B cell (primary cell): Measurements from ENCODE around the gene STX1B. TPM values are rescaled to one million over a fixed set of nuclear protein-coding genes. Genes with fewer than 3 reads are reported as not detected.

Source experiments
- ATAC-seq: fragments of 200-7000 bp; cut with Tn5 transposase; one replicate; pipeline ENCODE4 v1.10.0; 2021; ENCODE audit warnings: low read depth, mild to moderate bottlenecking, moderate number of reproducible peaks, moderate library complexity
- CTCF ChIA-PET: fragments of 350-600 bp; sonication (Branson Sonifier 250); formaldehyde crosslinking; loops from one replicate; lab custom pipeline; 2021; ENCODE audit warnings: antibody characterized with exemption, inconsistent platforms; lab: Charles Lee
- POLR2A ChIA-PET: fragments of 350-600 bp; sonication (Branson Sonifier 250); formaldehyde crosslinking; loops from one replicate; lab custom pipeline; 2021; ENCODE audit warnings: antibody characterized with exemption; lab: Charles Lee
- DNase-seq: peaks from one replicate; pipeline ENCODE4 v3.0.0; 2013
- H2AFZ ChIP-seq: 2 replicates; pipeline ENCODE4 v1.6.1; 2012; ENCODE audit warnings: mild to moderate bottlenecking, low read depth, low read length; ENCODE audit not compliant: insufficient read depth, poor library complexity, severe bottlenecking
- H3K27ac ChIP-seq, 2 donors: 1 replicate in 1 of 2; 2 replicates in 1 of 2; pipeline ENCODE4 v1.5.1; 2012 to 2013; ENCODE audit warnings: low read length in 2 of 2, mild to moderate bottlenecking in 2 of 2, moderate library complexity in 1 of 2
- H3K27me3 ChIP-seq, 4 experiments: fragments of 200-600 bp in 1 of 4; sonication (generic) in 1 of 4; replicated peaks in 1 of 4; 1 replicate in 2 of 4; 2 replicates in 2 of 4; pipeline versions ENCODE4 v1.6.1 to v1.7.0; 2013 to 2016; ENCODE audit warnings: low read length in 3 of 4, mild to moderate bottlenecking in 2 of 4, mixed read lengths in 1 of 4, moderate library complexity in 1 of 4; ENCODE audit not compliant: insufficient read depth in 4 of 4, control insufficient read depth in 3 of 4; ENCODE audit errors: control extremely low read depth in 1 of 4
- H3K36me3 ChIP-seq, 2 experiments: replicated peaks in 1 of 2; 1 replicate in 1 of 2; 2 replicates in 1 of 2; pipeline versions ENCODE4 v1.6.1 to v1.7.1; 2013; ENCODE audit warnings: low read length in 1 of 2; ENCODE audit not compliant: insufficient read depth in 2 of 2, control insufficient read depth in 1 of 2; ENCODE audit errors: control extremely low read depth in 1 of 2, extremely low read depth in 1 of 2
- H3K4me1 ChIP-seq, 2 donors: fragments of 200-600 bp in 1 of 2; sonication (generic) in 1 of 2; 1 replicate in 1 of 2; 2 replicates in 1 of 2; pipeline versions ENCODE4 v1.5.1 to v1.6.1; 2013 to 2017; ENCODE audit warnings: low read length in 2 of 2; ENCODE audit not compliant: control insufficient read depth in 2 of 2, insufficient read depth in 2 of 2
- H3K4me2 ChIP-seq: replicated peaks from 2 replicates; pipeline ENCODE3; 2012; ENCODE audit warnings: mild to moderate bottlenecking, low read depth, low read length; ENCODE audit not compliant: poor library complexity, severe bottlenecking
- H3K4me3 ChIP-seq, 5 experiments: fragments of 200-600 bp in 1 of 5; sonication (generic) in 1 of 5; 1 replicate in 3 of 5; 2 replicates in 2 of 5; pipeline versions ENCODE4 v1.5.1 to v1.7.0; 2011 to 2016; ENCODE audit warnings: low read length in 4 of 5, mild to moderate bottlenecking in 4 of 5, low read depth in 2 of 5, control low read depth in 1 of 5, moderate library complexity in 1 of 5; ENCODE audit not compliant: insufficient read depth in 1 of 5; ENCODE audit errors: control extremely low read depth in 1 of 5, extremely low read depth in 1 of 5
- H3K79me2 ChIP-seq: fragments of 200-600 bp; sonication (generic); one replicate; pipeline ENCODE4 v1.6.0; 2016; ENCODE audit warnings: low read length; ENCODE audit not compliant: control insufficient read depth, insufficient read depth
- H3K9ac ChIP-seq: fragments of 200-600 bp; sonication (generic); 2 replicates; pipeline ENCODE4 v1.6.1; 2017; ENCODE audit warnings: mild to moderate bottlenecking, low read length, moderate library complexity
- H3K9me3 ChIP-seq, 3 donors: one replicate each; pipeline versions ENCODE4 v1.6.1 to v1.7.1; 2013; ENCODE audit warnings: low read length in 2 of 3; ENCODE audit not compliant: control insufficient read depth in 2 of 3, insufficient read depth in 1 of 3; ENCODE audit errors: control extremely low read depth in 1 of 3
- H4K20me1 ChIP-seq: 2 replicates; pipeline ENCODE4 v1.6.0; 2012; ENCODE audit warnings: mild to moderate bottlenecking, low read length; ENCODE audit not compliant: insufficient read depth, control insufficient read depth, poor library complexity, severe bottlenecking
- H3K27ac Mint-ChIP-seq: one replicate; pipeline ENCODE4 v1.8.0; 2021; ENCODE audit warnings: mixed read lengths
- H3K27me3 Mint-ChIP-seq: one replicate; pipeline ENCODE4 v1.8.0; 2021; ENCODE audit warnings: mixed read lengths
- H3K4me1 Mint-ChIP-seq: one replicate; pipeline ENCODE4 v1.8.0; 2021; ENCODE audit warnings: mixed read lengths
- H3K4me3 Mint-ChIP-seq: one replicate; pipeline ENCODE4 v1.8.0; 2021; ENCODE audit warnings: mixed read lengths
- H3K9me3 Mint-ChIP-seq: one replicate; pipeline ENCODE4 v1.8.0; 2022; ENCODE audit warnings: mixed read lengths; ENCODE audit not compliant: insufficient read depth
- EZH2 ChIP-seq: IDR thresholded peaks from 2 replicates; pipeline ENCODE4 v1.6.1; 2012; ENCODE audit warnings: borderline replicate concordance, low read depth, mild to moderate bottlenecking, moderate library complexity, low read length; ENCODE audit not compliant: insufficient read depth, poor library complexity, severe bottlenecking
- WGBS: methylation state at CpG from one replicate; pipeline ENCODE4 v1.1.5; 2013; ENCODE audit warnings: missing lambda C conversion rate; ENCODE audit not compliant: insufficient coverage; 5-methylcytosine and 5-hydroxymethylcytosine counted together
- intact Hi-C: fragments of 100-400 bp; cut with micrococcal nuclease; formaldehyde crosslinking; loops from one replicate; pipeline ENCODE4 v1.10.0; 2022
- polyA plus RNA-seq: library from polyadenylated mRNA; depleted of rRNA; stranded (reverse); fragments of >200 nt; gene quantifications from 2 replicates; pipeline ENCODE4 v1.2.3, GENCODE V29; 2012
- total RNA-seq, 2 donors: library from RNA; stranded (reverse); fragments of 120-200 nt in 1 of 2; gene quantifications; 1 replicate in 1 of 2; 2 replicates in 1 of 2; pipeline versions ENCODE4 v1.2.3 to v1.2.4, GENCODE V29; 2013 to 2022
- TF ChIP-seq, protein P1 (sequence below): fragments of 200-600 bp; IDR thresholded peaks from one replicate; pipeline ENCODE4 v1.8.0; 2022; ENCODE audit warnings: antibody characterized with exemption, mild to moderate bottlenecking

STX1B gene
- total and polyA plus RNA-seq, 2 donors (not counting 1 experiment from before 2014, with no cell fraction given), result 2.1 to 2.2 TPM

DNA sequence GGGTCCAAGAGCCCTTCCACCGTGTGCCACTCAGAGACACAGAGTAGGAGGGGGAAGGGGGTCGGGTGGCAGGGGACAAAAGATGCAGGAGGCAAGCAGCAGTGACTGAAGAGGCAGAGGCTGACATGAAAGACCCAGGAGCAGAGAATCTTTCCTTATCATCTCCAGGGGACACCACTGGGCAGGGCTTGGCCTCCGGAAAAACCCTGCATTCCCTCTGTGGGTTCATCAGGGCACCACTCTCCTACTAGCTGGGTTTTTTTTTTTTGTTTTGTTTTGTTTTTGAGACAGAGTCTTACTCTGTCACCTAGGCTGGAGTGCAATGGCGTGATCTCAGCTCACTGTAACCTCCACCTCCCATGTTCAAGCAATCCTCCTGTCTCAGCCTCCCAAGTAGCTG is 20.8 kb upstream of the STX1B start:
- intact Hi-C loops, result loop anchor here (5.0 kb wide), 2 partner anchors 269 to 374 kb away; partner anchors contain the start of genes CFAP119, FBRS and RNF40
- H3K27me3 Mint-ChIP-seq, result no peaks in the 10 kb centered on the region
- peaks cover 8 to 16% of the 10 kb centered on the region in 2 donors for H3K4me1 ChIP-seq
- H3K27ac ChIP-seq, result no peak overlapping the region
- H3K27ac Mint-ChIP-seq, result no peak overlapping the region
- H4K20me1 ChIP-seq, result peaks cover 21% of the 10 kb centered on the region
- H3K9ac ChIP-seq, result no peak overlapping the region
- no peaks in the 10 kb centered on the region for H3K27me3 ChIP-seq
- peaks cover 24% of the 10 kb centered on the region for H3K79me2 ChIP-seq
- CTCF ChIA-PET, result interaction anchor here (0.9 kb wide), 1 partner anchor 46 kb away, joined by 3 read pairs; the partner anchor contains the start of gene HSD3B7
- DNase-seq (no peak), ATAC-seq (no peak)
- H3K4me3 ChIP-seq, result no peak overlapping the region
- TF ChIP-seq, protein P1, sequence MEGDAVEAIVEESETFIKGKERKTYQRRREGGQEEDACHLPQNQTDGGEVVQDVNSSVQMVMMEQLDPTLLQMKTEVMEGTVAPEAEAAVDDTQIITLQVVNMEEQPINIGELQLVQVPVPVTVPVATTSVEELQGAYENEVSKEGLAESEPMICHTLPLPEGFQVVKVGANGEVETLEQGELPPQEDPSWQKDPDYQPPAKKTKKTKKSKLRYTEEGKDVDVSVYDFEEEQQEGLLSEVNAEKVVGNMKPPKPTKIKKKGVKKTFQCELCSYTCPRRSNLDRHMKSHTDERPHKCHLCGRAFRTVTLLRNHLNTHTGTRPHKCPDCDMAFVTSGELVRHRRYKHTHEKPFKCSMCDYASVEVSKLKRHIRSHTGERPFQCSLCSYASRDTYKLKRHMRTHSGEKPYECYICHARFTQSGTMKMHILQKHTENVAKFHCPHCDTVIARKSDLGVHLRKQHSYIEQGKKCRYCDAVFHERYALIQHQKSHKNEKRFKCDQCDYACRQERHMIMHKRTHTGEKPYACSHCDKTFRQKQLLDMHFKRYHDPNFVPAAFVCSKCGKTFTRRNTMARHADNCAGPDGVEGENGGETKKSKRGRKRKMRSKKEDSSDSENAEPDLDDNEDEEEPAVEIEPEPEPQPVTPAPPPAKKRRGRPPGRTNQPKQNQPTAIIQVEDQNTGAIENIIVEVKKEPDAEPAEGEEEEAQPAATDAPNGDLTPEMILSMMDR, result no peak
- no peak for TF ChIP-seq EZH2
- peak overlapping the region; percentile 29 for H3K4me3 Mint-ChIP-seq
- peaks cover 0 to 4% of the 10 kb centered on the region in 2 experiments for H3K36me3 ChIP-seq
- 100% methylated on average over 1 of the region's 4 CpGs for WGBS
- POLR2A ChIA-PET, result no interaction called here
- H3K9me3 Mint-ChIP-seq, result no peaks in the 10 kb centered on the region
- H3K4me2 ChIP-seq, result no peak overlapping the region
- no peak overlapping the region for H2AFZ ChIP-seq
- H3K4me1 Mint-ChIP-seq, result peaks cover 20% of the 10 kb centered on the region
- peaks cover 0 to 6% (median 0%) of the 10 kb centered on the region in 3 donors for H3K9me3 ChIP-seq

DNA sequence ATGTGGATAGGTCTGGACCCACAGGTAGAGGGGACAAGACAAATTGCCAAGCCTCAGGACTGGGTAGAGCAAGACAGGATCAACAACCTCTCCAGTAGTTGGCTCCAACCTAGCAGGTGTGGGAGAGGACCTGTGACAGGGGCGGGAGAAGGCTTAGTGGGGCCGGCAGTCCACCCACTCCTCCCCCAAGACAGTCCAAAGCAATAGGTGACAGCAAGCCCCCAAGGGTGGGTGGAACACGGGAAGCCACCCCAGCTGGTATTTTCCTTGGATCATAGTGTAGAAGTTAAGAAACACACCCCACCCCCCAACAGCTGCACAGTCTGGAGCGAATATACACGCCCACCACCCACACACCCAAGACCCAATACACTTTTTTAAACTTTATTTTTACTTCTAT is 18.8 kb upstream of the STX1B start:
- Histone ChIP-seq H3K27me3 (no peaks in the 10 kb centered on the region), H3K79me2 (peaks cover 7% of the 10 kb centered on the region), H3K4me1 (peaks cover 4 to 12% of the 10 kb centered on the region in 2 donors), H3K4me3 (no peak overlapping the region), H3K9ac (no peak overlapping the region), H3K27ac (no peak overlapping the region), H3K36me3 (no peaks in the 10 kb centered on the region), H3K9me3 (peaks cover 0 to 6% (median 0%) of the 10 kb centered on the region in 3 donors), H2AFZ (no peak overlapping the region), H4K20me1 (peaks cover 5% of the 10 kb centered on the region), H3K4me2 (no peak overlapping the region)
- H3K27me3 Mint-ChIP-seq, result no peaks in the 10 kb centered on the region
- ChIA-PET CTCF (no interaction called here), POLR2A (no interaction called here)
- no peak overlapping the region for H3K27ac Mint-ChIP-seq
- H3K4me1 Mint-ChIP-seq, result peaks cover 16% of the 10 kb centered on the region
- no CpG with 5 or more reads among the region's 5 CpGs for WGBS
- no peak overlapping the region for H3K4me3 Mint-ChIP-seq
- TF ChIP-seq, protein P1, result no peak
- TF ChIP-seq EZH2, result no peak
- no peak for DNase-seq
- ATAC-seq, result no peak
- H3K9me3 Mint-ChIP-seq, result no peaks in the 10 kb centered on the region
- intact Hi-C loops, result no loop called here
